H1 (cell line): ENCODE results near the gene TAS2R42. TPM values are rescaled to one million over a fixed set of nuclear protein-coding genes. Genes with fewer than 3 reads are reported as not detected.

ENCODE experiments used
- CHD2 ChIP-seq: IDR thresholded peaks from 2 replicates; pipeline ENCODE4 v1.6.1; 2012; ENCODE audit warnings: low read length, improper control_type of control experiment
- CREB1 ChIP-seq: IDR thresholded peaks from 2 replicates; pipeline ENCODE4 v1.6.1; 2012; ENCODE audit warnings: inconsistent platforms
- GTF2F1 ChIP-seq: IDR thresholded peaks from 2 replicates; pipeline ENCODE4 v1.6.1; 2012; ENCODE audit warnings: low read depth, low read length, improper control_type of control experiment, borderline replicate concordance
- HDAC6 ChIP-seq: IDR thresholded peaks from one replicate; pipeline ENCODE4 v1.7.1; 2012; ENCODE audit warnings: low read depth, mild to moderate bottlenecking, inconsistent platforms, low read length, moderate library complexity
- KDM1A ChIP-seq: fragments of 200-600, 300-600 bp; sonication (generic); IDR thresholded peaks from 2 replicates; pipeline ENCODE4 v1.7.1; 2016; ENCODE audit warnings: mild to moderate bottlenecking, low read length, borderline replicate concordance
- KDM4A ChIP-seq: IDR thresholded peaks from one replicate; pipeline ENCODE4 v1.7.1; 2012; ENCODE audit warnings: low read depth, mild to moderate bottlenecking, moderate library complexity, low read length, inconsistent platforms; ENCODE audit not compliant: severe bottlenecking
- MAFK ChIP-seq: IDR thresholded peaks from 2 replicates; pipeline ENCODE4 v1.6.1; 2012; ENCODE audit warnings: low read depth, mild to moderate bottlenecking, improper control_type of control experiment, low read length
- PHF8 ChIP-seq: fragments of 200-600 bp; sonication (generic); conservative IDR thresholded peaks from 2 replicates; pipeline ENCODE4 v1.7.1; 2012; ENCODE audit warnings: low read depth, mild to moderate bottlenecking, inconsistent platforms, low read length, moderate library complexity
- POLR2AphosphoS5 ChIP-seq: IDR thresholded peaks from 2 replicates; pipeline ENCODE4 v1.6.1; 2011; ENCODE audit warnings: low read depth, low read length
- RBBP5 ChIP-seq: IDR thresholded peaks from 2 replicates; pipeline ENCODE4 v1.7.1; 2012; ENCODE audit warnings: low read depth, mild to moderate bottlenecking, inconsistent platforms, low read length, moderate library complexity, borderline replicate concordance
- SIN3A ChIP-seq, 2 experiments: IDR thresholded peaks in 1 of 2; conservative IDR thresholded peaks in 1 of 2; 2 replicates each; pipeline ENCODE4 v1.6.1; 2011 to 2012; ENCODE audit warnings: low read length in 2 of 2, improper control_type of control experiment in 1 of 2, low read depth in 1 of 2, mild to moderate bottlenecking in 1 of 2
- SP2 ChIP-seq: IDR thresholded peaks from 2 replicates; pipeline ENCODE4 v1.6.1; 2012; ENCODE audit warnings: mild to moderate bottlenecking, low read length, inconsistent platforms
- SP4 ChIP-seq: IDR thresholded peaks from 2 replicates; pipeline ENCODE4 v1.6.1; 2012; ENCODE audit warnings: low read length, inconsistent platforms
- SUZ12 ChIP-seq: fragments of 200-600 bp; sonication (generic); IDR thresholded peaks from 2 replicates; pipeline ENCODE4 v1.6.1; 2012; ENCODE audit warnings: mild to moderate bottlenecking, inconsistent platforms, low read length, moderate library complexity, mixed read lengths
- TAF7 ChIP-seq: optimal IDR thresholded peaks from 2 replicates; pipeline ENCODE3; 2011; ENCODE audit warnings: low read depth, mild to moderate bottlenecking, inconsistent platforms, low read length, moderate library complexity, borderline replicate concordance
- polyA plus RNA-seq, 7 experiments: library from polyadenylated mRNA; depleted of rRNA in 3 of 7; stranded (reverse) in 5 of 7; unstranded in 2 of 7; fragments of >200 nt in 5 of 7; fragments of 200-250 nt in 2 of 7; gene quantifications; 1 replicate in 5 of 7; 2 replicates in 1 of 7; 4 replicates in 1 of 7; pipeline versions ENCODE4 v1.2.1 to v1.2.3, GENCODE V29; 2011 to 2013; ENCODE audit warnings: missing spikeins in 2 of 7, mixed read lengths in 2 of 7
- total RNA-seq: library from RNA; stranded (reverse); fragmentation: NEBNext Ultra II Directional; extraction: Animal tissue kit (Norgen Biotek cat#: 25700); gene quantifications from 2 replicates; pipeline ENCODE4 v1.2.1, GENCODE V29; 2021

Gene TAS2R42
- total and polyA plus RNA-seq, 2 of the 8 experiments (the other 6 are each of a cell fraction or from before 2014, with no cell fraction given) = not detected

- TF ChIP-seq KDM1A (peak; percentile 67; the same call in 1 of the 2 replicates), SP4 (no peak), SUZ12 (no peak), POLR2AphosphoS5 (peak; percentile 93), RBBP5 (peak; percentile 95; the same call in 1 of the 2 replicates), TAF7 (peak; percentile 43), GTF2F1 (peak; percentile 56; the same call in 1 of the 2 replicates), SP2 (no peak), MAFK (peak; percentile 10; the same call in 1 of the 2 replicates), SIN3A (conservative IDR thresholded peaks at IDR 0.05 in 1 of 2, IDR thresholded peaks at IDR 0.05 in 1 of 2; ENCODE audit: low read depth in 1 of 2, low read length in 2 of 2) (no peak; a peak in 1 of 4 replicates), HDAC6 (no peak), PHF8 (peak; percentile 99), CHD2 (peak; percentile 99), KDM4A (peak; percentile 90), CREB1 (0 out of 2 replicates have a peak, but pooled peaks have one; percentile 11)
These were observed 15.4 kb downstream of the TAS2R42 start, which contains the start of gene SMIM10L1 (continued) for GRCh38 chr12:11171145-11171968.
